Measurements from ENCODE around the gene SMOC2.

SMOC2 gene

GRCh38 chr6:168440520-168441433 is at the start of gene SMOC2:
Gene SMOC2, plus strand, starts transcription at chr6:168441184. Its CDS starts 187 bp downstream, at chr6:168441371.
- peaks cover 49% of the 10 kb centered on the region for H3K27me3 Mint-ChIP-seq (ENCODE audit: low read depth)
- no peak within 1 kb of the TSS for H3K27ac Mint-ChIP-seq
- no peaks in the 10 kb centered on the region for H3K4me1 Mint-ChIP-seq (ENCODE audit: low read depth)
- H3K9me3 Mint-ChIP-seq, result no peaks in the 10 kb centered on the region
- H3K36me3 Mint-ChIP-seq (ENCODE audit: low read depth), result no peaks in the 10 kb centered on the region
- no peak within 1 kb of the TSS for H3K4me3 Mint-ChIP-seq

- no peaks in the 10 kb centered on the region for H3K36me3 Mint-ChIP-seq (ENCODE audit: low read depth)
- no peak overlapping the region for H3K27ac Mint-ChIP-seq
- no peaks in the 10 kb centered on the region for H3K9me3 Mint-ChIP-seq
- H3K4me1 Mint-ChIP-seq (ENCODE audit: low read depth), result no peaks in the 10 kb centered on the region
- no peak overlapping the region for H3K4me3 Mint-ChIP-seq
- H3K27me3 Mint-ChIP-seq (ENCODE audit: low read depth), result peaks cover 5% of the 10 kb centered on the region
Measured at GRCh38 chr6:168393126-168393870, 47.7 kb upstream of the SMOC2 start.

- Mint-ChIP-seq H3K27me3 (ENCODE audit: low read depth) (peaks cover 5% of the 10 kb centered on the region), H3K9me3 (no peaks in the 10 kb centered on the region), H3K4me3 (no peak overlapping the region), H3K4me1 (ENCODE audit: low read depth) (no peaks in the 10 kb centered on the region), H3K27ac (no peak overlapping the region), H3K36me3 (ENCODE audit: low read depth) (no peaks in the 10 kb centered on the region)
Measured at GRCh38 chr6:168394606-168395005, 46.4 kb upstream of the SMOC2 start.

DNA sequence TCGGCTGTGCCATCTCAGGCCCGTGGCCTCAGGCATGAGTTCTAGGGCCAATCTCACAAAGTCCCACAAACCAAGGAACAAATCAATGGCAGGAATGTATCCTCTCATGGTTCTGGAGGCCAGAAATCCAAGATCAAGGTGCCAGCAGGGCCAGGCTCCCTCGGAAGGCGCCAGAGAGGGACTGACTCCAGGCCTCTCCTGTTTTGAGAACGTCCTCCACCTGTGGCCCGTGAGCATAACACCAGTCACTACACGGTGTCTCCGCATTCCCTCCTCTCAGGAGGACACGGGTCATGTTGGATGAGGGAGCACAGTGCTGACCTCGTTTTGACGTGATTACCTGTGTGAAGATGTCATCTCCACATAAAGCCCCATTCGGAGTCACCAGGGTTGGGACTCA is 45.0 kb upstream of the SMOC2 start:
- no peak overlapping the region for H3K4me3 Mint-ChIP-seq
- H3K27me3 Mint-ChIP-seq (ENCODE audit: low read depth), result peaks cover 5% of the 10 kb centered on the region
- H3K9me3 Mint-ChIP-seq, result no peaks in the 10 kb centered on the region
- H3K36me3 Mint-ChIP-seq (ENCODE audit: low read depth), result no peaks in the 10 kb centered on the region
- no peak overlapping the region for H3K27ac Mint-ChIP-seq
- H3K4me1 Mint-ChIP-seq (ENCODE audit: low read depth), result no peaks in the 10 kb centered on the region

GRCh38 chr6:168396561-168396960 is 44.4 kb upstream of the SMOC2 start:
- H3K4me3 Mint-ChIP-seq, result no peak overlapping the region
- H3K9me3 Mint-ChIP-seq, result no peaks in the 10 kb centered on the region
- no peaks in the 10 kb centered on the region for H3K36me3 Mint-ChIP-seq (ENCODE audit: low read depth)
- peaks cover 5% of the 10 kb centered on the region for H3K27me3 Mint-ChIP-seq (ENCODE audit: low read depth)
- H3K27ac Mint-ChIP-seq, result no peak overlapping the region
- no peaks in the 10 kb centered on the region for H3K4me1 Mint-ChIP-seq (ENCODE audit: low read depth)

DNA sequence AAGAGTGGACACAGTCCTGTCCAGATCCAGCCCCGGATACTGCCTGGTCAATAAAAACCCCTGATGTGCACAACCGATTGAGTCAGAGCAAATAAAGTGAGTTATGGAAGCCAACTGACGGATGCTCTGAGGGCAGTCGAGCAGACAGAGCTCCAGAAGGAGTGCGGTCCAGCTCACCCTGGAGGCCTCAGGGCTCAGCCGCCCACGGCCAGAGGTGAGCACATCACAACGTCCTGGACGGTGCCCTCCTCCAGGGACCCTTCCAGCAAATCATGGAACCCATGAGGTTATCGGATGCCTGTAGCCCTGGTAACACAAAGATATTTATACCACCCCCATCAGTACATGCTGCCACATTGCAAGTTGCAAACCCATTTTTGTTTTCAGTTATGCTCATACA is 44.0 kb upstream of the SMOC2 start:
- no peaks in the 10 kb centered on the region for H3K4me1 Mint-ChIP-seq (ENCODE audit: low read depth)
- H3K27ac Mint-ChIP-seq, result no peak overlapping the region
- no peaks in the 10 kb centered on the region for H3K9me3 Mint-ChIP-seq
- no peaks in the 10 kb centered on the region for H3K36me3 Mint-ChIP-seq (ENCODE audit: low read depth)
- H3K4me3 Mint-ChIP-seq, result no peak overlapping the region
- peaks cover 5% of the 10 kb centered on the region for H3K27me3 Mint-ChIP-seq (ENCODE audit: low read depth)

DNA sequence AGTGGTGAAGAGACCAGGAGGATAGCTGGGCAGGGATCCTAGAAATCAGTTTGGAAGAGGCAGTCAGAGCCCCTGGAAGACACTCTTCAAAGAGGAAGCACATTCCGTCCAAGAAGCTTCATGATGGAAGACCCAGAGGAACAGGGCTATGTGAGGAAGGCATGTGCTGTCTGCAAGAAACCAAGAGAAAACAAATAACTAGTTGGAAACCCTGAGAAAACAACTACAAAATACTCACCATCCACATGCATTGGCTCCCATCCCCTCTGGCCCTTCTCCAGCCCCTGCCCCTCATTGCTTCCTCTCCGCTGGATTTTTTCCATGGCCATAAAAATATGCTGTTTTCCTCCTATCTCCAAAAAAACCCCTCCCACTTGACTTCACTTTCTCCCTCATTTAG is 40.9 kb upstream of the SMOC2 start:
- Mint-ChIP-seq H3K27me3 (ENCODE audit: low read depth) (peaks cover 5% of the 10 kb centered on the region), H3K4me1 (ENCODE audit: low read depth) (no peaks in the 10 kb centered on the region), H3K27ac (no peak overlapping the region), H3K36me3 (ENCODE audit: low read depth) (no peaks in the 10 kb centered on the region), H3K4me3 (no peak overlapping the region), H3K9me3 (no peaks in the 10 kb centered on the region)

DNA sequence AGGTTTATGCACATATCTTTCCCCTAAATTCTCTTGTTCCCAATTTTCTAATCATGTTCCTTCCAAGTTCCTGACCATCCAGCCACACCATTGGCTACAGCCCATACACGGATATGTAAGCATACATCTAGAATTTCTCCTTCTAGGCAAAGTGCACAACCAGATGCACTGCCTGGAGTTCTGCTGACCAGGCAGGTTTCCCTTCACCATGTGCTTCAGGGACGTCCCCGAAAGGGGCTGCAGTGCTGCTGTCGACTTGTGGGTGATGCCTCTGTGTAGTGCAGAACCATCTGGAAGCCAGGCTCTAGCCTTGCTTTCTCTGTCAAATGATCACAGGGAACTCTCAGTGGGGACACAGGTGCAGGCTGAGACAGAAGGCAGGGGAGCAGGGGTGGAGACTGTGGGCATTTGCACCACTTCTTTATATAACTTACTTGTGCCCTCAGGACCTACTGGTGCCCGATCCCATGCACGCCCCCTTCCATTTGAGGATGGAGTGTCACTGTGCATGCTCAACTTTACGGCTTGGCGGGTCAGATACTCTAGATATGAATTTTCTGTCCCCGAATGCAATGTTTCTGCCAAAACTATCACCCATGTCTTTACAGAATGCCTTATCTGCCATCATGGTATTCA is 37.5 kb upstream of the SMOC2 start:
- Mint-ChIP-seq H3K27ac (no peak overlapping the region), H3K4me1 (ENCODE audit: low read depth) (no peaks in the 10 kb centered on the region), H3K9me3 (no peaks in the 10 kb centered on the region), H3K4me3 (no peak overlapping the region), H3K36me3 (ENCODE audit: low read depth) (no peaks in the 10 kb centered on the region), H3K27me3 (ENCODE audit: low read depth) (no peaks in the 10 kb centered on the region)

DNA sequence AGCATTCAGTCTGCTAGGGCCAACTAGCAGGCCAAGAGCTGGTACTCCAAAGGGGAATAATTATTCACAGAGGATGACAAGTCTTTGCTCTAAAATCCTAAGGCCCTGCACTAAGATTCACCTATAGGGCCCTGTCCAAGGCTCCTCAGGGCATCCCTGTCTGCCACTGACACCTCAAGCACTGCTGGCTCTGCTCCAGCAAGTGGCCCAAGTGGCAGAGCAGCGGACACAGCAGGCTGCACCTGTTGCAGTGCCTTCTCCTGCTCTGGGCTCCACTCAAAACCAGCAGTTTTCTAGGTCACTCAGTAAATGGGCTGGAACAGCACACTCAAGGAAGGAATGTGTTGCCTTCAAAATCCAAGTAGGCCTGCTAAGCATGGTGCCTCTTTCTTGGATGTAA is 36.4 kb upstream of the SMOC2 start:
- H3K27ac Mint-ChIP-seq, result no peak overlapping the region
- no peak overlapping the region for H3K4me3 Mint-ChIP-seq
- H3K36me3 Mint-ChIP-seq (ENCODE audit: low read depth), result no peaks in the 10 kb centered on the region
- H3K4me1 Mint-ChIP-seq (ENCODE audit: low read depth), result no peaks in the 10 kb centered on the region
- no peaks in the 10 kb centered on the region for H3K27me3 Mint-ChIP-seq (ENCODE audit: low read depth)
- no peaks in the 10 kb centered on the region for H3K9me3 Mint-ChIP-seq

DNA sequence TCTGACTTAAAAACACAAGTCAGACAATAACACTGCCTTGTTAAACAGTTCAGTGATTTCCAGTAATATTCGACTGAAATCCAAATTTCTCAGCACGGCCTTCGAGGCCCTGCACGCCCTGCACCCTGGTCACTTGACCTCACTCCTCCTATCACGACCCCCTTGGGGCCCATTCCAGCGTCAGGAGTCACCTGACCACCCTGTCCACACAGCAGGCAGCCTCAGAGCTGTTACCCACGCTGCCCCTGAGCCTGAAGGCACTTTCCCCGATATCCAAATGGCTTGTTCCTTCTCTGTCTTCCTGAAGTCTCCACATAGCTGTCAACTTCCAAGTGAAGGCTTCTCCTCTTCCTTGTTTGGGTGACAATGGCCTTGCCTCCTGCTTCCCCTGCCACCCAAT is 33.1 kb upstream of the SMOC2 start:
- H3K9me3 Mint-ChIP-seq, result no peaks in the 10 kb centered on the region
- H3K27ac Mint-ChIP-seq, result no peak overlapping the region
- H3K4me1 Mint-ChIP-seq (ENCODE audit: low read depth), result no peaks in the 10 kb centered on the region
- H3K4me3 Mint-ChIP-seq, result no peak overlapping the region
- H3K27me3 Mint-ChIP-seq (ENCODE audit: low read depth), result no peaks in the 10 kb centered on the region
- H3K36me3 Mint-ChIP-seq (ENCODE audit: low read depth), result no peaks in the 10 kb centered on the region

DNA sequence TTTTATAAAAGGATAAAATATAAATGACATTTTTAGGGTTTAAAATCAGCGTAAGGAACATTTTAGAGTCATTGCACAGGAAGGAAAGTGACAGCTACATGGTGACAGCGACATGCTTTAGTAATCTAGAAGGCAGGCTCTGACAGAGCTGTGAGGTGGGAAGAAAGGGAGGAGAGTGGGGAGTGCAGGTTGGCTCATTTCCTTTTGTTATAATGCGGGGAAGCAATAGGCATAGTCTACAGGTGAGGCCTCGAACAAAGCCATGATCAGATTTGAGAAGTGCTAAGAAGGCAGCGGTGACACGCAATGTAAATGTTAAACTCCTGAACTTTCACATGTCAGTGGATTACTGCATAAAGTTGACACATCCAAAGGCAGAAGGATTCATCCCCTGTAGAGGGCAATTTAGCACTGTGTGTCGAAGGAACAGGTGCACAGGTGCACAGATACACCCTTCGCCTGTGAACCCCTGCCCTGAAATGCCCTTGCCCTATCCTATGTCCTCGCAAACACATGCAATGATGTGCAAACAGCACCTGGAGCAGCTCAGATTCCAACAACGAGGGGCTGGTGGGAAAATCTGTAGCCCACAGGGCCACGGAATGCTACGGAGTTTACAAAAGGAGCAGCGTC is 32.4 kb upstream of the SMOC2 start:
- H3K9me3 Mint-ChIP-seq, result no peaks in the 10 kb centered on the region
- no peaks in the 10 kb centered on the region for H3K4me1 Mint-ChIP-seq (ENCODE audit: low read depth)
- H3K36me3 Mint-ChIP-seq (ENCODE audit: low read depth), result no peaks in the 10 kb centered on the region
- H3K4me3 Mint-ChIP-seq, result no peak overlapping the region
- no peaks in the 10 kb centered on the region for H3K27me3 Mint-ChIP-seq (ENCODE audit: low read depth)
- H3K27ac Mint-ChIP-seq, result no peak overlapping the region

DNA sequence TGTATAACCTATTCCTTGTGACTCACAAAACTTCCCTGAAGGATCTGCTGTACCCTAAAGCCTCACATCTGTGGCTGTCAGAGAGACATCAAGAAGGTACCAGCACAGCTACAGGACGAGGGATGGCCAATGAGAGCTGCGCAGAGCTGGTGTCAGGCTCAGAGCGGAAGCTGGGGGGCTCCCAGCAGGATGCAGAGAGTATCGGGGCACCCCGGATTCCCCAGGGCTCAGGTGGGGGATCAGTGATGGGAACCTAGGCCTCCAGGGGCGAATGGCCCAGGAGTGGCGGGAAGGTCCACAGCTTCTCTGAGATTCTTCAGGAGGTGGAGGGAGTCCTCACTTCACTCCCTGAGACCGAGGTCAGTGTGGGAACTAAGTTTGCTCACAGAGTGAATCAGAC is 30.9 kb upstream of the SMOC2 start:
- no peaks in the 10 kb centered on the region for H3K9me3 Mint-ChIP-seq
- no peaks in the 10 kb centered on the region for H3K27me3 Mint-ChIP-seq (ENCODE audit: low read depth)
- H3K27ac Mint-ChIP-seq, result no peak overlapping the region
- no peaks in the 10 kb centered on the region for H3K36me3 Mint-ChIP-seq (ENCODE audit: low read depth)
- no peaks in the 10 kb centered on the region for H3K4me1 Mint-ChIP-seq (ENCODE audit: low read depth)
- no peak overlapping the region for H3K4me3 Mint-ChIP-seq

- no peaks in the 10 kb centered on the region for H3K9me3 Mint-ChIP-seq
- no peak overlapping the region for H3K4me3 Mint-ChIP-seq
- no peaks in the 10 kb centered on the region for H3K27me3 Mint-ChIP-seq (ENCODE audit: low read depth)
- H3K27ac Mint-ChIP-seq, result no peak overlapping the region
- H3K4me1 Mint-ChIP-seq (ENCODE audit: low read depth), result no peaks in the 10 kb centered on the region
- no peaks in the 10 kb centered on the region for H3K36me3 Mint-ChIP-seq (ENCODE audit: low read depth)
Measured at GRCh38 chr6:168410554-168411011, 30.4 kb upstream of the SMOC2 start.

GRCh38 chr6:168411130-168411529 is 29.9 kb upstream of the SMOC2 start:
- H3K27ac Mint-ChIP-seq, result no peak overlapping the region
- H3K9me3 Mint-ChIP-seq, result no peaks in the 10 kb centered on the region
- no peaks in the 10 kb centered on the region for H3K36me3 Mint-ChIP-seq (ENCODE audit: low read depth)
- H3K27me3 Mint-ChIP-seq (ENCODE audit: low read depth), result no peaks in the 10 kb centered on the region
- no peaks in the 10 kb centered on the region for H3K4me1 Mint-ChIP-seq (ENCODE audit: low read depth)
- no peak overlapping the region for H3K4me3 Mint-ChIP-seq
